GM18951 (cell line): ENCODE measurements around the gene PLPPR2.
"Not testable (repeated sequence)": the region's sequence is repeated elsewhere in the genome, so short reads cannot be mapped to it uniquely, and the experiment has no call there.

Experiments
- POLR2A ChIP-seq: IDR thresholded peaks from 4 replicates; pipeline ENCODE4 v1.6.1; 2011; ENCODE audit warnings: mild to moderate bottlenecking; ENCODE audit not compliant: insufficient read length, insufficient read depth; ENCODE audit errors: extremely low read depth
- in situ Hi-C: fragments of 300-500 bp; cut with MboI; formaldehyde crosslinking; loops from one replicate; pipeline ENCODE4 v1.12.0; 2022; ENCODE audit warnings: low sequenced_read_pairs, mixed read lengths, inconsistent platforms; ENCODE audit not compliant: unreplicated experiment

Gene PLPPR2

DNA sequence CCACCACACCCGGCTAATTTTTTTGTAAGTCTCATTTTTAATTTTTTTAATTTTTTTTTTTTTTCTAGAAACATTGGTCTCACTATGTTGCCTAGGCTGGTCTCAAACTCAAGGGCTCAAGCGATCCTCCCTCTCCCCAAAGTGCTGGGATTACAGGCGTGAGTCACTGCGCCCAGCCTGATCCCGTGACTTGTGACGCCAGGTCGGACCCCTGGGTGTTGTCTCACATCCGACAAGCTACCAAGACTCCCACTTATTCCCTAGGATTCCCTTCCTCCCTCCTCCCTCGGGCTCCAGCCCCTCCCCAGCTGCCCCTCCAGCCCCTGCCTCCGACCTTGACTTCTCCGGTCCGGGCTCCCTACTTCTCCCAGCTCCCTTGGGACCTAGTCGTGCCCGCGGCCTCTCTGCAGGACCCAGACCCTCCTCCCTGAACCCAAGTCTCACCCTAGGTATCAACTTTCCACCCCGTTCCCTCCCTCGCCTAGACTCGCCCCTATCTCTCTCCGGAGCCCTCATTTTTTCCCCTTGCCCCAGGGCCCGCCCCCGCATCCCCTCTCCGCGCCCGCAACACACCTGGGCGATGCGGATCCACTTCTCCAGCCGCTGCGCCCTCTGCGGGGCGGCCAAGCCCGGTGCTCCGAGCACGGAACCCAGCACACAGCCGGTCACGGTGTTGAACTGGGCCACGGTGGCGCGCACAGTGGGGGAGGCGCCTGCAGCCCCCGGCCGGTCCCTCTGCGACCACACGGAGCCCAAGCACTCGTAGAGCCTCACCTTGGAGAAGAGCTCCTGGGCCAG, 50.8 kb downstream of the PLPPR2 start:
- in situ Hi-C loops: no loop called here
- TF ChIP-seq POLR2A: no peak

DNA sequence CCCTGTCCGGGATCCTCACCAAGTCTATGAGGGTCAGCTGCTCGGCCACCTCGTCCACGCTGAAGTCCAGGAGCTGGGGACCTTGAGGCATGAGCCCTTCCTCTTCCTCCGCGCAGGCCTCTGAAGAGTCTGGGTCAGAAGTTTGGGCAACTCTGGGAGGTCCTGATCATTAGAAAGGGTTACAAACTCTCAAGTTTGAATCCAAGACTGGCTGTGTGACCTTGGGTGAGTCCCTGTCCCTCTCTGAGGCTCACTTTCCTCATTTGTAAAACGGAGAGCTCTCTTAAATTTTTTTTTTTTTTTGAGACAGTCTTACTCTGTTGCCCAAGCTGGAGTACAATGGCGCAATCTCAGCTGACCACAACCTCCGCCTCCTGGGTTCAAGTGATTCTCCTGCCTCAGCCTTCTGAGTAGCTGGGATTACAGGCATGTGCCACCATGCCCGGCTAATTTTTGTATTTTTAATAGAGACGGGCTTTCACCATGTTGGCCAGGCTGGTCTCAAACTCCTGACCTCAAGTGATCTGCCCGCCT, 51.5 kb downstream of the PLPPR2 start:
- in situ Hi-C loops: not testable (repeated sequence)

DNA sequence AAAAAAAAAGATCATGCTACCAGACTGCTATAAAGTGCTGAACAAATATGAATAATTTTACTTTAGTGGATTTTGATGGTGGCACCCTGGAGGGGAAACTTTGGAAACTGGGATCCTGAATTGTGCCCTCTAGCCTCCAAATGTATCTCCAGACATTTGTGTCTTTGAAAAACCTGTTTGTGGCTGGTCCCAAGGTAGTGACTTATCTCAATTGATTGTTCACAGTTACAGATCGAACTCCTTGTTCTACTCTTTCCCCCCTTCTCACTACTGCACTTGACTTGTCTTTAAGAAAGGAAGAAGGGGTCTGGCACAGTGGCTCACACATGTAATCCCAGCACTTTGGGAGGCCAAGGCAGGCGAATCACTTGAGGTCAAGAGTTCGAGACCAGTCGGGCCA, 53.4 kb downstream of the PLPPR2 start:
- no peak for TF ChIP-seq POLR2A
- in situ Hi-C loops: no loop called here

- TF ChIP-seq POLR2A: no peak
- in situ Hi-C loops: no loop called here
Measured at GRCh38 chr19:11410682-11411081, 55.5 kb downstream of the PLPPR2 start.

DNA sequence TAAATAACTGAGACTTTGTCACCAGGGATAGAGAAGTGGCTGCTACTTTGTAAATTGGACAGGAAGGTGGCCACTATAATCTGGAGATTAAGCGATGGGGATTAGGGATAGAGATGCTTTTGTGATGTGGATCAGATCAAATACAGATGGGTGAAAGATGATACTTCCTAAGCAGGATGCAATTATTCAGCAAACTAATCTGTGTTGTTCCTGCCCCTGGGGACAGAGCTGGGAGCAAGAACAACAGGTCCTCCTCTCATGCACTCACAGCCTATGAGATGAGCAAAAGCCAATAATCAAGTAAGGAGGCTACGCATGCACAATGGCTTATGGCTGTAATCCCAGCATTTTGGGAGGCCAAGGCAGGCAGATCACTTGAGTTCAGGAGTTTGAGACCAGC, 59.3 kb downstream of the PLPPR2 start:
- in situ Hi-C loops: no loop called here
- TF ChIP-seq POLR2A: no peak
